Measurements from ENCODE around the gene AXL.
"Not testable (repeated sequence)": the region's sequence is repeated elsewhere in the genome, so short reads cannot be mapped to it uniquely, and the experiment has no call there.

The AXL gene

DNA sequence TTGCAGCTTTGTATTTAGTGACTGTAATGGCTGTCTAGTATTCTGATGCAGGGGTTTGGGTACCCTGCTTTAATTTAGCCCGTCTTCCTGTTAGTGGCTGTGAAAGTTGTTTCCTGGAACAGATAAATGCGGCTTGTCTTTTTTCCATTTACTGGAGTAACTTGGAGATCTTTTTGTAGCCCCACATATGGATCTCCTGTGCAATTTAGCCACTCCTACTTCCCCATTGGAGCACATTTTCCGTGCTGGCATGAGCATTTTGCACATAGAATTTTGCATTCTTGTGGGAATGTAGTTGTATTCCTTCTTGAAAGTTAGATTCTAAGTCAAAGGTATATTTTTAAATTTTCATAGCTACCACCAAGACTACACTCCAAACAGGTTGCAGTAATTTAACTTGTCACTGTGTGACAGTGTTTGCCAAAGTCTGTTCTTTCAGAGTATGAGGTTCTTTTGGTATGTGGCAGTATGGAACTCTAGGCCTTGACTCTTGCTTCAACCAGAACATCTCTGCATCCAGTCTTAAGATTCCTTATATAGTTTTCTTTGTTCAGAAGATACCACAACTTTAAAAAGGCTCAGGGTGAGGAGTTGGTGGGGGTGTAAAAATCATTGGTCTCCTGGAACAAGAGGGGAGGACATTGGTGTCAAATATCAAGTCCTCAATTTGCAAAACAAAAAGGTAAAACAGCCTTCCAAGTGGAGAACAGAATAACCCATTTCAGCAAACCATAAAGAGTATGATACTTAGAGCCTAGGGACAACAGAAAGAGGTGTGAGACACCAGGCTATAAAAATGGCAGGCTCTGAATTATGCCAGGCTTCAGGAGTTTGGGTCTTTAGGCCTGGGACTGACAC is 69.9 kb downstream of the AXL start:
- no peak for DNase-seq

GRCh38 chr19:41289814-41290213 is 70.8 kb downstream of the AXL start:
- not testable (repeated sequence) for DNase-seq

DNA sequence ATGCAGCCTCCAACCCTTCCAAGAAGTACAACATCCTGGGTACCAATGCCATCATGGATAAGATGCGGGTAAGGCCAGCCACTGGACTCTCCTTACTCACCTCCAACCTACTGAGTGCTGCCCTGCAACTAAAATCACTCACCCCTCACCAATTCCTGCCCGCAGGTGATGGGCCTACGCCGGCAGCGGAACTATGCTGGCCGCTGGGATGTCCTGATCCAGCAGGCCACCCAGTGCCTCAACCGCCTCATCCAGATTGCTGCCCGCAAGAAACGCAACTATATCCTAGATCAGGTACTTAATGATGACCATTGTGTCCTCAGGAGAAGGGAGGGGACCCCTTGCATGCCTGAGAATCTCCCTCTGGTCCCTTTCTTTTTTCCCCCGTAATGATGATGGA is 75.4 kb downstream of the AXL start:
- no peak for DNase-seq

DNA sequence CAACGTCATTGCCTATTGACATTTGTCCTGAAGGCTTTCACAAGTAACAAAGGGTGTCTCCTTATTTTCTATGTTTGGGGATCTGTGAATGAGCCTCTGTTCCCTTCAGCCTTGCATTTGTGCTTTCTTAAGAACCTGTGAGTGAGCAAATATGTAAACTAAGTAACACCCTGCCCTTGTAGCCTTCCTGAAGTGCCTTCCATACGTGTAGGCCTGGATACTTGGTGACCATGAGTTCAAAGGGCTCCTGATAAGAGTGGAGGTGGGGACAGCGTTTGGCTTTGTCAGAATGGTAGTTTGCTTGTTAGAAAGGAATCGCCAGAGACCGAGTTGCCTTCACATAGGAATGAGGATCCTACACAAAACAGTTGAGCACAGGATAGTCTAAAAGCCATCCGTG is 76.5 kb downstream of the AXL start:
- no peak for DNase-seq

DNA sequence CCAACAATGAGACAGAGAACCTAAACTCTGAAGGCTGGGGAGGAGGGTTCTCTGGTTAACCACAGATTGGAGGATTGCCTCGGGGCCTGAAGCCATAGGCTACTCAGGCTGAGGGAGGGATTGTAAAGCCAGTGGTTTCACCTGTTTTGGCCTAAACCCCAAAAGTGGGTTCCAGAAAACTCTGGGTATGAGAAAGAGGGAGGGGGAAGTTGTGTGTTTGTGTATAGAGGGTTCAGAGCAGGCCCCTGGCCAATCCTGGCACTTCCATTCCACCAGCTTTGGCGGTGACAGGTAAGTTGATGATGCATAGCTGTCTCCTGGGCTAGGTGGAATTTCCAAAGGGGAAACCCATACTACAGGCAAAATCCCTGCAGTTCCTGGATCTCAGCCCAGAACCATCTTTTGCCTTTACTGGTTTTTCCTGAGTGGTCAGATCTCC is 77.4 kb downstream of the AXL start:
- no peak for DNase-seq

- no peak for DNase-seq
These were observed 78.8 kb downstream of the AXL start for GRCh38 chr19:41297628-41298347.

DNA sequence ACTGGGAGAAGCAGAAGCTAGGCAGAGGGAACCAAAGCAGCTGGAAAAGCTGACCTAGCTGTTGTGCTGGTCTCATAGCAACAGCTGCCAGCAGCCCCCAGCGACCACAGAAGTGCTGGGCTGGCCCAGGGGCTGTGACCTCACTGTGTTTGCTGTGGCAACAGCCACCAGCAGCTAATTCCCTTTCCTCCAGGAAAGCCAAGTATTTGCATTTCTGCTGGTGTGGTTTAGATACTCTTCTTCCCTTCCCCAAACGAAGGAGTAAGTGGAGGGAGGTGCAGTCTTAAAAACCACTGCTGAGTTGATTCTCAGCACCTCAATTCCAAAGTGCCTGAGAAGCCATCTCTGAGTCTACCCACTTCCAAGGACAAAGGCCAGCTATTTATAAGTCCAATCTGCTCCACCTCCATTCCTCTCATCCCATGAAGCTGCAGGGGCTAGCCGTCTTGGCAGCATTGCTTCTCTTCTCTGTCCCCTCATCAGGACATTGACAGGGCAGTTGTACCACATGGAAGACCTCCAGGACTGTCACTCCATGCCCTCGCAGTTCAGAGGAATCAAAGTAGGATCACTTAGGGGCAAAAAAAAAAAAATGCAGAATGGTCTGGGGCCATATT is 79.4 kb downstream of the AXL start:
- peak; percentile 75 to 84 for DNase-seq

- DNase-seq, result no peak
These were observed 80.2 kb downstream of the AXL start for GRCh38 chr19:41299046-41299754.

DNA sequence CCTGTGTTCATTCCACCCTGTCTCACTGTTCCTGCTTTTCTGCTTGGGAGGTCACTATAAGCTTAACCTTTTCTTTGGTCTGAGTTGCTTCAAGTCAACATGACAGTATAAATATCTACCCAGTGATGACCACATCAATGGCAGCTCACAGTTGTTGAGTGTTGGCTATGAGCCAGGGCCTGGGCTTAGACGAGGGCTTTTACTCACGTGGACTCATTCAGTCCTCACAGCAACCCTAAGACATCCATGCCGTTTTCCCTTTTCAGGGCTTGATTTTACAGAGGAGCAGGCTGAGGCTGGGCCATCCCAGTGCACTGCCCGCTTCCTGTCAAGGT is 80.7 kb downstream of the AXL start:
- DNase-seq, result no peak

DNA sequence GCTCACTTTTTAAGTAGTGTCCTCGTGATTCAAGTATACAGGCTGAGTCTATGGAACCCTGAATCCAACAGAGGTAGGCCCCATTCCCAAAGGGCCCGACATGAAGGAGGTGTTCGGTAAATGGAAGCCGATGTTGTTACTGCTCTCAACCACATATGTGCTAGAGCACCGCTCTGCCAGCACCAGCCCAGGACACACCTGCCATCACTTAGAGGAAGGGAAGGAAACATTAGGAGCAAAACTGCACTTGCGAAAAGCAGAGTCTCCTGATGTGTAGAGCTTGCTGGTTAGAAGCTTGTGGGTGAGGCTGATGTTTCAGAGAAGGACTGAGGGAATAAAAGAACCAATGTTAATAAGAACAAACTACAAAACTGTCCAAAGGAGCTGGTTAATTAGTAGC is 81.5 kb downstream of the AXL start:
- no peak for DNase-seq

GRCh38 chr19:41302624-41303351 is 83.8 kb downstream of the AXL start:
- peak; percentile 79 to 83 for DNase-seq

- DNase-seq, result no peak
These were observed 84.9 kb downstream of the AXL start for GRCh38 chr19:41303954-41304353.

GRCh38 chr19:41304706-41305483 is 85.9 kb downstream of the AXL start:
- DNase-seq, result no peak

DNA sequence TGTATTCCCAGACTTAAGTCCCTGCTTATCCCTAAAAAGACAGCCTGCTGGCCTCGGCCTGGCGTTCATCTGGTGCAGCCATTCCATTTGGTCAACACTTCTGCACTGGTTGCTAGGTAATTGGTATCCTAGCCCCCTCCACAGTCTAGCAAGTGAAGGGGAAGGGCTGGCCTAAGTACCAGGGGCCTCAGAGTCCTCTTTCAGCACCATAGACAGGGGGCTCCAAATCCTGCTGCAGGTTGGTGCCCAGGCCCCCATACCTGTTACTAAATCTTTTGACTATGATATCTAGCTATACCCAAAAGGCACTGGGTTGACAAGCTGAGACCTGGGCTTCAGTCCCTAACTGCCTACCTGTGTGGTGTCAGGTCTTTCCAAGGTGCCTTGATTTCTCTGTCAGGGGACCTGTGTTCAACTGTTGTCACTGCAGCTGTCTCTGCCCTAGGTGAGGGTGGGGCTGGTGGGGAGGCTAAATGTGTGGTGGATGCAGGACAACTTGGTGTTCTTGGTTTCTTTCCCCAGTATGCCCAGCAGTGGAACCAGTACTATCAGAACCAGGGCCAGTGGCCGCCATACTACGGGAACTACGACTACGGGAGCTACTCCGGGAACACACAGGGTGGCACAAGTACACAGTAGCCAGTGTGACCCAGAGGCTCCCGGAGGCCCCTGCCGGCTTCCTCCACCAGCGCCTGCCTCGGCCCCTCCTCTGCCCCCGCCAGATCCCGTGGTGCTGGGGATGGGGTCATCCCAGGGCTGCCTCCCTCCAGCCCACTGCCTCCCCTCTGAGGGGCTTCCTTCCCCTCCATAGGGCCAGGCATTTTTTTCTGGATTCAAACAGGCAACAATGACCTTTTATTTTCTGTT is 87.1 kb downstream of the AXL start:
- no peak for DNase-seq

- DNase-seq, result no peak
These were observed 88.3 kb downstream of the AXL start for GRCh38 chr19:41307090-41307875.

DNA sequence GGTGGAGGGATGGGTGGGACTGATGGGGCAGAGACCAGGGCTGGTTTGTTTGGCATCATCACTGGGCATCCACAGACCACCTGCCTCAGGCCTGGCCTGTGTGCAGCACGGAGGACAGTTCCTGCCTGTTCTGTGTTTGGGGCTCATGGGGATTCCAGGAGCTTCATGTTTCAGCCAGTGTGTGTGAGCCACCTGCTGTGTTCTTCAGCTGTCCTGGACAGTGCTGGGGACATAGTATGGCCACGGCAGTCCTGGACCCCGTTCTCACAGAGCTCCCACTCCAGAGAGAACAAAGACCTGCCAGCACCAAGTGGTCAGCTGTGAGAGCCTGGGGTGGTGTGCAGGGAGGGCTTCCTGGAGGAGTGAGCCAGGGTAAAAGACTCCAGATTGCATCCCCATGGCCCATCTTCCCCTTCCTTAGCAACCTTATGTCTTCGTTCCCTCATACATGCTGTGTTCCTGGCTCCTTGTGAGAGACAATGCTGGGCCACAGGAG is 89.0 kb downstream of the AXL start:
- DNase-seq, result no peak

GRCh38 chr19:41308450-41309179 is 89.6 kb downstream of the AXL start:
- peak; percentile 88 to 89 for DNase-seq

GRCh38 chr19:41309180-41310032 is 90.4 kb downstream of the AXL start:
- DNase-seq, result no peak
